Panc1 (cell line): ENCODE results near the gene FXYD7. TPM values are rescaled to one million over a fixed set of nuclear protein-coding genes. Genes with fewer than 3 reads are reported as not detected.
A peak's percentile ranks its signal among the peaks of the same experiment; 100 is the strongest.

Experiments used
- ATAC-seq: fragments of 200-7000 bp; cut with Tn5 transposase; 2 replicates; pipeline ENCODE4 v1.9.1; 2020; ENCODE audit warnings: mild to moderate bottlenecking, moderate library complexity
- BruUV-seq: library from RNA; stranded (reverse); fragments of 400-500 nt; replicated peaks from 2 replicates; lab custom pipeline; 2021; lab: Mats Ljungman, UMichigan
- CTCF ChIA-PET: fragments of 300-600 bp; sonication (Branson Sonifier 250); formaldehyde crosslinking; loops from one replicate; lab custom pipeline; 2022; ENCODE audit warnings: antibody characterized with exemption; lab: Charles Lee
- POLR2A ChIA-PET: fragments of 300-600 bp; sonication (Branson Sonifier 250); formaldehyde crosslinking; loops from one replicate; lab custom pipeline; 2022; ENCODE audit warnings: antibody characterized with exemption; lab: Charles Lee
- DNase-seq: peaks from one replicate; pipeline ENCODE4 v3.0.0-alpha.2; 2010; ENCODE audit warnings: low read depth, low spot score
- H3K27ac ChIP-seq: 2 replicates; pipeline ENCODE4 v1.5.1; 2011; ENCODE audit warnings: mild to moderate bottlenecking, low read length, inconsistent platforms
- H3K27me3 ChIP-seq: fragments of 200-500 bp; sonication (Bioruptor generic); 2 replicates; pipeline ENCODE4 v1.6.0; 2014; ENCODE audit warnings: low read length, inconsistent platforms; ENCODE audit not compliant: control insufficient read depth, insufficient read depth
- H3K36me3 ChIP-seq: fragments of 200-500 bp; sonication (Bioruptor generic); 2 replicates; pipeline ENCODE4 v1.5.1; 2014; ENCODE audit warnings: inconsistent platforms, mild to moderate bottlenecking, low read length, moderate library complexity; ENCODE audit not compliant: control insufficient read depth, insufficient read depth
- H3K4me1 ChIP-seq: 2 replicates; pipeline ENCODE4 v1.5.1; 2011; ENCODE audit warnings: inconsistent platforms, mild to moderate bottlenecking, low read length, moderate library complexity; ENCODE audit not compliant: control insufficient read depth, insufficient read depth
- H3K4me3 ChIP-seq, 2 experiments: 2 replicates each; pipeline ENCODE4 v1.5.1; 2011 to 2012; ENCODE audit warnings: low read depth in 2 of 2, low read length in 2 of 2, mild to moderate bottlenecking in 2 of 2, inconsistent platforms in 1 of 2, moderate library complexity in 1 of 2
- H3K9me3 ChIP-seq: fragments of 200-500 bp; sonication (Bioruptor generic); 2 replicates; pipeline ENCODE4 v1.5.1; 2014; ENCODE audit warnings: low read depth, mild to moderate bottlenecking, inconsistent platforms, low read length, moderate library complexity; ENCODE audit not compliant: control insufficient read depth, insufficient read depth
- CTCF ChIP-seq: fragments of 450-650 bp; IDR thresholded peaks from 2 replicates; pipeline ENCODE4 v1.5.1; 2017; ENCODE audit warnings: mild to moderate bottlenecking
- POLR2AphosphoS5 ChIP-seq: IDR thresholded peaks from 2 replicates; pipeline ENCODE4 v1.6.1; 2012; ENCODE audit warnings: mild to moderate bottlenecking, low read depth, low read length, moderate library complexity
- SIN3A ChIP-seq: IDR thresholded peaks from 2 replicates; pipeline ENCODE4 v1.6.1; 2012; ENCODE audit warnings: low read depth, mild to moderate bottlenecking, low read length, moderate library complexity, borderline replicate concordance; ENCODE audit not compliant: insufficient read depth
- TCF7L2 ChIP-seq: IDR thresholded peaks from 2 replicates; pipeline ENCODE4 v1.6.1; 2011; ENCODE audit warnings: mild to moderate bottlenecking, low read depth, low read length, inconsistent platforms
- in situ Hi-C: cut with HindIII; loops from 2 replicates; pipeline ENCODE4 v1.10.0; 2016; ENCODE audit warnings: low sequenced_read_pairs, low pct_unique_long_range_greater_than_20kb
- intact Hi-C: fragments of 100-400 bp; cut with micrococcal nuclease; formaldehyde crosslinking; loops from one replicate; pipeline ENCODE4 v1.10.0; 2022; ENCODE audit not compliant: unreplicated experiment
- total RNA-seq: library from RNA; stranded (reverse); gene quantifications from one replicate; pipeline ENCODE4 v1.2.1, GENCODE V29; 2021; ENCODE audit not compliant: unreplicated experiment
- TF ChIP-seq, protein P1 (sequence below), 2 experiments: IDR thresholded peaks; 2 replicates each; pipeline ENCODE4 v1.6.1; 2011 to 2012; ENCODE audit warnings: low read depth in 2 of 2, control low read depth in 1 of 2, low read length in 1 of 2, mild to moderate bottlenecking in 1 of 2, moderate library complexity in 1 of 2; ENCODE audit not compliant: insufficient read depth in 1 of 2

Gene FXYD7
- total RNA-seq, 1 experiment from 2014 or later, result not detected

GRCh38 chr19:35153701-35154524, 10.9 kb downstream of the FXYD7 start:
- H3K27ac ChIP-seq, result peak overlapping the region; percentile 72
- BruUV-seq, result no TSS peak
- TF ChIP-seq SIN3A (no peak), CTCF (peak; percentile 83)
- H3K36me3 ChIP-seq, result peaks cover 3% of the 10 kb centered on the region; the same call in 1 of the 2 replicates
- ATAC-seq (peak; percentile 80), DNase-seq (no peak)
- no peaks in the 10 kb centered on the region for H3K27me3 ChIP-seq
- intact Hi-C loops (no loop called here), in situ Hi-C loops (no loop called here)
- peak overlapping the region; percentile 71 to 83 for H3K4me3 ChIP-seq
- CTCF ChIA-PET, result interaction anchor here (0.6 to 1.6 kb wide), 7 partner anchors 13 to 620 kb away, joined by 5 to 10 read pairs (median 8); no protein-coding TSS in a partner anchor
- POLR2A ChIA-PET, result interaction anchor here (0.5 kb wide), 1 partner anchor 26 kb away, joined by 4 read pairs; no protein-coding TSS in a partner anchor
- no peaks in the 10 kb centered on the region for H3K9me3 ChIP-seq
- H3K4me1 ChIP-seq, result peaks cover 10% of the 10 kb centered on the region

DNA sequence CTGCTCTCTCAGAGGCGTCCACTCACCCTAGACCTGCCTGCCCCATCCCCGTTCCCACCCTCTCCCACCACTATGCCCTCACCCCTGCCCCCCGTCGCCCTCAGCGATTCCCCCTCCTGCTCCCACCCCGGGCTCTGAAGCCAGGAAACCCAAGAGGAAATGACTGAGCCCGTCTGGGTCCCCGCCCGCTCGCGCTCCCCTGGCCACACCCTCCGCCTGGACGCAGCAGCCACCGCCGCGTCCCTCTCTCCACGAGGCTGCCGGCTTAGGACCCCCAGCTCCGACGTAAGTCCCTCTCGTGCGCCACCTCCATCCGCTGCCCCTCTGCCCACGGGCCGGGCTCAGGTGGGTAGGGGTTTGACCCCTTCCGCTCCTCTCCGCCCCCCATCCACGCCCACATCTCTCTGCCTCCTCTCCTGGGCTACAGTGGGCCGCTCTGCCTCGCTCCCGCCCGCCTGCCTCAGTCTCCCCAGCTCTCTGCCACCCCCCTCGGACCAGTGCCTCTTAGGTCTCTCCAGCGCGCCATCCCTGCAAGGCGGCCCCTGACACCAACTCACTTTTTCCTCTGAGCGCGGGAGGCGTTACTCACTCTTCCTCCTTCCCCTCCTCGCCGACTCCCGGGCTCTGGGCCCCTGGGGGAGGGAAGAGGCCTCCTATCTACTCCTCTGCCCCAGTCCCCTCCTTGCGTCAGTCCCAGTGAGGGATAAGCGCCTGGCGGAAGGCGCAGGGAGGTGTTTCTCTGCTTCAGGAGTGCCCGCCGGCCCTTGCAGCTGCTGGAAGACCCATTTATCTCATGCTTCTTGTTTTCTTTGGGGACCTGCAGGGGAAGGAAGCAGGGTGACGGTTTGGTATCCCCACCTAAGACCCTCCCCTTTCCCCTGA, 11.7 kb downstream of the FXYD7 start, which contains the start of gene FXYD5:
Gene FXYD5, plus strand, starts transcription at position 211 of the 882 bp plus-strand sequence. CDS start 816 bp downstream, outside the sequence.
- DNase-seq (no peak), ATAC-seq (peak; percentile 87)
- H3K4me1 ChIP-seq, result peaks cover 10% of the 10 kb centered on the region
- TF ChIP-seq SIN3A, result 0 out of 2 replicates have a peak, but pooled peaks have one; percentile 17
- no peak for TF ChIP-seq CTCF
- no TSS peak for BruUV-seq
- peaks cover 3% of the 10 kb centered on the region; the same call in 1 of the 2 replicates for H3K36me3 ChIP-seq
- H3K27me3 ChIP-seq, result no peaks in the 10 kb centered on the region
- CTCF ChIA-PET, result interaction anchor here (0.6 to 1.6 kb wide), 6 partner anchors 14 to 619 kb away, joined by 5 to 10 read pairs (median 8); no protein-coding TSS in a partner anchor
- peak within 1 kb of the TSS; percentile 71 to 83 for H3K4me3 ChIP-seq
- peak within 1 kb of the TSS; percentile 72 for H3K27ac ChIP-seq
- H3K9me3 ChIP-seq, result no peaks in the 10 kb centered on the region
- POLR2A ChIA-PET, result no interaction called here
- in situ Hi-C loops (no loop called here), intact Hi-C loops (no loop called here)

- Histone ChIP-seq H3K4me3 (peak overlapping the region; percentile 71 to 83), H3K9me3 (no peaks in the 10 kb centered on the region), H3K27ac (peak overlapping the region; percentile 72), H3K36me3 (peaks cover 3% of the 10 kb centered on the region; the same call in 1 of the 2 replicates), H3K4me1 (peaks cover 10% of the 10 kb centered on the region), H3K27me3 (no peaks in the 10 kb centered on the region)
- intact Hi-C loops, result no loop called here
- ChIA-PET POLR2A (no interaction called here), CTCF (no interaction called here)
- in situ Hi-C loops, result no loop called here
- DNase-seq (no peak), ATAC-seq (no peak)
- no TSS peak for BruUV-seq
- TF ChIP-seq POLR2AphosphoS5 (no peak), SIN3A (no peak), CTCF (no peak), TCF7L2 (no peak)
- TF ChIP-seq, protein P1, sequence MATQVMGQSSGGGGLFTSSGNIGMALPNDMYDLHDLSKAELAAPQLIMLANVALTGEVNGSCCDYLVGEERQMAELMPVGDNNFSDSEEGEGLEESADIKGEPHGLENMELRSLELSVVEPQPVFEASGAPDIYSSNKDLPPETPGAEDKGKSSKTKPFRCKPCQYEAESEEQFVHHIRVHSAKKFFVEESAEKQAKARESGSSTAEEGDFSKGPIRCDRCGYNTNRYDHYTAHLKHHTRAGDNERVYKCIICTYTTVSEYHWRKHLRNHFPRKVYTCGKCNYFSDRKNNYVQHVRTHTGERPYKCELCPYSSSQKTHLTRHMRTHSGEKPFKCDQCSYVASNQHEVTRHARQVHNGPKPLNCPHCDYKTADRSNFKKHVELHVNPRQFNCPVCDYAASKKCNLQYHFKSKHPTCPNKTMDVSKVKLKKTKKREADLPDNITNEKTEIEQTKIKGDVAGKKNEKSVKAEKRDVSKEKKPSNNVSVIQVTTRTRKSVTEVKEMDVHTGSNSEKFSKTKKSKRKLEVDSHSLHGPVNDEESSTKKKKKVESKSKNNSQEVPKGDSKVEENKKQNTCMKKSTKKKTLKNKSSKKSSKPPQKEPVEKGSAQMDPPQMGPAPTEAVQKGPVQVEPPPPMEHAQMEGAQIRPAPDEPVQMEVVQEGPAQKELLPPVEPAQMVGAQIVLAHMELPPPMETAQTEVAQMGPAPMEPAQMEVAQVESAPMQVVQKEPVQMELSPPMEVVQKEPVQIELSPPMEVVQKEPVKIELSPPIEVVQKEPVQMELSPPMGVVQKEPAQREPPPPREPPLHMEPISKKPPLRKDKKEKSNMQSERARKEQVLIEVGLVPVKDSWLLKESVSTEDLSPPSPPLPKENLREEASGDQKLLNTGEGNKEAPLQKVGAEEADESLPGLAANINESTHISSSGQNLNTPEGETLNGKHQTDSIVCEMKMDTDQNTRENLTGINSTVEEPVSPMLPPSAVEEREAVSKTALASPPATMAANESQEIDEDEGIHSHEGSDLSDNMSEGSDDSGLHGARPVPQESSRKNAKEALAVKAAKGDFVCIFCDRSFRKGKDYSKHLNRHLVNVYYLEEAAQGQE (IDR thresholded peaks at IDR 0.05; ENCODE audit: insufficient read depth in 1 of 2, low read depth in 2 of 2, low read length in 1 of 2), result no peak
Observed at GRCh38 chr19:35155441-35155840, 12.4 kb downstream of the FXYD7 start.
